Left lung (tissue), 10 donors: ENCODE data around the gene ZMYND19. TPM values are rescaled to one million over a fixed set of nuclear protein-coding genes. Genes with fewer than 3 reads are reported as not detected.
A peak's percentile ranks its signal among the peaks of the same experiment; 100 is the strongest.
"Not testable (repeated sequence)": the region's sequence is repeated elsewhere in the genome, so short reads cannot be mapped to it uniquely, and the experiment has no call there.

Experiments
- ATAC-seq: fragments of 200-7000 bp; cut with Tn5 transposase; one replicate; pipeline ENCODE4 v1.9.1; 2020; ENCODE audit warnings: moderate library complexity
- DNase-seq, 4 donors: peaks; one replicate each; pipeline ENCODE4 v3.0.0-alpha.2; 2013 to 2020
- H3K27ac ChIP-seq, 2 donors: fragments of 200-600 bp; sonication (generic) in 1 of 2; one replicate each; pipeline versions ENCODE4 v1.5.0 to v1.8.0; 2020 to 2021
- H3K27me3 ChIP-seq, 2 donors: fragments of 200-600 bp; sonication (generic) in 1 of 2; one replicate each; pipeline versions ENCODE4 v1.5.0 to v1.8.0; 2020 to 2021
- H3K36me3 ChIP-seq, 2 donors: fragments of 200-600 bp; sonication (generic) in 1 of 2; one replicate each; pipeline versions ENCODE4 v1.5.0 to v1.8.0; 2020 to 2021
- H3K4me1 ChIP-seq, 2 donors: fragments of 200-600 bp; one replicate each; pipeline ENCODE4 v1.8.0; 2021
- H3K4me3 ChIP-seq, 2 donors: fragments of 200-600 bp; sonication (generic) in 1 of 2; one replicate each; pipeline versions ENCODE4 v1.5.0 to v1.8.0; 2020 to 2021; ENCODE audit warnings: mild to moderate bottlenecking in 1 of 2
- H3K9me3 ChIP-seq, 2 donors: fragments of 200-600 bp; sonication (generic) in 1 of 2; one replicate each; pipeline versions ENCODE4 v1.5.0 to v1.8.0; 2020 to 2021
- CTCF ChIP-seq, 2 donors: fragments of 200-600 bp; sonication (generic) in 1 of 2; IDR thresholded peaks; one replicate each; pipeline versions ENCODE4 v1.5.0 to v1.8.0; 2021; ENCODE audit warnings: antibody characterized with exemption in 2 of 2
- intact Hi-C, 2 donors: fragments of 100-400 bp; cut with DNase I; formaldehyde crosslinking; loops; one replicate each; pipeline versions ENCODE4 v1.11.2 to v1.14.2; 2022
- polyA plus RNA-seq, 6 donors: library from polyadenylated mRNA; unstranded; fragments of 120-200 nt; gene quantifications; one replicate each; pipeline ENCODE4 v1.2.1, GENCODE V29; 2013; ENCODE audit not compliant: insufficient read length in 6 of 6
- total RNA-seq, 2 donors: library from RNA; stranded (reverse); fragmentation: NEBNext Ultra II Directional; extraction: Animal tissue kit (Norgen Biotek cat#: 25700); gene quantifications; one replicate each; pipeline ENCODE4 v1.2.1, GENCODE V29; 2021
- donor health status: DM: no; HTN: yes; CAD: no.
- donor health status: DM: no; HTN: no; CAD: no.

Gene ZMYND19
- total and polyA plus RNA-seq, 8 donors = 15.3 to 30.5 (median 21.5) TPM

GRCh38 chr9:137544176-137544760, 46.0 kb downstream of the ZMYND19 start:
- no peak for DNase-seq
- ATAC-seq = peak; percentile 10
- intact Hi-C loops = no loop called here
- no peak for TF ChIP-seq CTCF (IDR thresholded peaks at IDR 0.05)
- no peaks in the 10 kb centered on the region for H3K9me3 ChIP-seq
- H3K27me3 ChIP-seq = no peaks in the 10 kb centered on the region
- no peak overlapping the region for H3K4me3 ChIP-seq
- peaks cover 0 to 6% of the 10 kb centered on the region in 2 donors for H3K36me3 ChIP-seq
- no peaks in the 10 kb centered on the region for H3K4me1 ChIP-seq
- H3K27ac ChIP-seq = no peak overlapping the region

- H3K27ac ChIP-seq = no peak overlapping the region
Observed at GRCh38 chr9:137543237-137543963, 46.9 kb downstream of the ZMYND19 start.

GRCh38 chr9:137542486-137542885, 47.8 kb downstream of the ZMYND19 start:
- intact Hi-C loops = no loop called here
- Histone ChIP-seq H3K9me3 (no peaks in the 10 kb centered on the region), H3K27me3 (no peaks in the 10 kb centered on the region), H3K27ac (no peak overlapping the region), H3K4me3 (no peak overlapping the region), H3K4me1 (no peaks in the 10 kb centered on the region), H3K36me3 (peaks cover 0 to 6% of the 10 kb centered on the region in 2 donors)
- DNase-seq (no peak), ATAC-seq (no peak)
- no peak for TF ChIP-seq CTCF (IDR thresholded peaks at IDR 0.05)

More at GRCh38 chr9:137543237-137543963, 46.9 kb downstream of the ZMYND19 start:
- no peak for TF ChIP-seq CTCF (IDR thresholded peaks at IDR 0.05)
- Histone ChIP-seq H3K36me3 (peaks cover 0 to 6% of the 10 kb centered on the region in 2 donors), H3K27me3 (no peaks in the 10 kb centered on the region), H3K4me1 (no peaks in the 10 kb centered on the region), H3K4me3 (no peak overlapping the region), H3K9me3 (no peaks in the 10 kb centered on the region)
- ATAC-seq = no peak
- DNase-seq = no peak
- intact Hi-C loops = no loop called here

- H3K27ac ChIP-seq = no peak overlapping the region
- H3K4me1 ChIP-seq = no peaks in the 10 kb centered on the region
- no peaks in the 10 kb centered on the region for H3K27me3 ChIP-seq
- H3K36me3 ChIP-seq = peaks cover 0 to 6% of the 10 kb centered on the region in 2 donors
- intact Hi-C loops = no loop called here
- no peaks in the 10 kb centered on the region for H3K9me3 ChIP-seq
- ATAC-seq = no peak
- TF ChIP-seq CTCF (IDR thresholded peaks at IDR 0.05) = no peak
- DNase-seq = no peak
- H3K4me3 ChIP-seq = no peak overlapping the region
Observed at GRCh38 chr9:137540536-137540935, 49.8 kb downstream of the ZMYND19 start.

GRCh38 chr9:137538058-137538457, 52.3 kb downstream of the ZMYND19 start:
- no peak for ATAC-seq
- Histone ChIP-seq H3K27ac (no peak overlapping the region), H3K9me3 (no peaks in the 10 kb centered on the region), H3K4me3 (no peak overlapping the region), H3K27me3 (no peaks in the 10 kb centered on the region), H3K36me3 (peaks cover 0 to 6% of the 10 kb centered on the region in 2 donors), H3K4me1 (peaks cover 3 to 9% of the 10 kb centered on the region in 2 donors)
- intact Hi-C loops = no loop called here
- no peak for TF ChIP-seq CTCF (IDR thresholded peaks at IDR 0.05)
- DNase-seq = no peak

- H3K9me3 ChIP-seq, H3K36me3 ChIP-seq, DNase-seq, ATAC-seq, H3K27ac ChIP-seq, H3K27me3 ChIP-seq, intact Hi-C loops, H3K4me1 ChIP-seq, H3K4me3 ChIP-seq: not testable (repeated sequence)
Observed at GRCh38 chr9:137536594-137537131, 53.6 kb downstream of the ZMYND19 start.
